ENCODE data around the gene ECE1. TPM values are rescaled to one million over a fixed set of nuclear protein-coding genes. Genes with fewer than 3 reads are reported as not detected.
A peak's percentile ranks its signal among the peaks of the same experiment; 100 is the strongest.
"Not testable (repeated sequence)": the region's sequence is repeated elsewhere in the genome, so short reads cannot be mapped to it uniquely, and the experiment has no call there.

ECE1 gene
- total RNA-seq, 1 experiment from 2014 or later: 101 TPM

GRCh38 chr1:21233490-21233889, 56.8 kb downstream of the ECE1 start:
- Mint-ChIP-seq H3K27ac (ENCODE audit: unreplicated experiment) (no peak overlapping the region), H3K4me1 (ENCODE audit: low read depth, unreplicated experiment) (no peaks in the 10 kb centered on the region), H3K36me3 (ENCODE audit: insufficient read depth, unreplicated experiment) (peaks cover 15% of the 10 kb centered on the region), H3K4me3 (ENCODE audit: low read depth, unreplicated experiment) (no peak overlapping the region), H3K27me3 (ENCODE audit: unreplicated experiment) (no peaks in the 10 kb centered on the region), H3K9me3 (ENCODE audit: low read depth, unreplicated experiment) (no peaks in the 10 kb centered on the region)
- intact Hi-C loops (cut with micrococcal nuclease; ENCODE audit: unreplicated experiment): no loop called here
- CTCF ChIA-PET: interaction anchor here (2.4 kb wide), 1 partner anchor 135 kb away, joined by 11 read pairs; no protein-coding TSS in a partner anchor
- no peak for DNase-seq
- BruUV-seq (replicated peaks): no TSS peak
- TF ChIP-seq CTCF (IDR thresholded peaks at IDR 0.05; ENCODE audit: unreplicated experiment): no peak

GRCh38 chr1:21232044-21232443, 58.2 kb downstream of the ECE1 start:
- no peak overlapping the region for H3K27ac Mint-ChIP-seq (ENCODE audit: unreplicated experiment)
- BruUV-seq (replicated peaks): no TSS peak
- no peak overlapping the region for H3K4me3 Mint-ChIP-seq (ENCODE audit: low read depth, unreplicated experiment)
- H3K4me1 Mint-ChIP-seq (ENCODE audit: low read depth, unreplicated experiment): no peaks in the 10 kb centered on the region
- H3K36me3 Mint-ChIP-seq (ENCODE audit: insufficient read depth, unreplicated experiment): peaks cover 15% of the 10 kb centered on the region
- H3K27me3 Mint-ChIP-seq (ENCODE audit: unreplicated experiment): no peaks in the 10 kb centered on the region
- intact Hi-C loops (cut with micrococcal nuclease; ENCODE audit: unreplicated experiment): loop anchor here (1.0 kb wide), 1 partner anchor 136 kb away; no protein-coding TSS in a partner anchor
- peak; percentile 38 for DNase-seq
- TF ChIP-seq CTCF (IDR thresholded peaks at IDR 0.05; ENCODE audit: unreplicated experiment): peak; percentile 43
- no peaks in the 10 kb centered on the region for H3K9me3 Mint-ChIP-seq (ENCODE audit: low read depth, unreplicated experiment)
- CTCF ChIA-PET: interaction anchor here (0.7 to 2.4 kb wide), 5 partner anchors 23 to 402 kb away, joined by 4 to 11 read pairs (median 4); no protein-coding TSS in a partner anchor

- H3K4me1 Mint-ChIP-seq (ENCODE audit: low read depth, unreplicated experiment): no peaks in the 10 kb centered on the region
- peaks cover 16% of the 10 kb centered on the region for H3K36me3 Mint-ChIP-seq (ENCODE audit: insufficient read depth, unreplicated experiment)
- no peak for TF ChIP-seq CTCF (IDR thresholded peaks at IDR 0.05; ENCODE audit: unreplicated experiment)
- no peaks in the 10 kb centered on the region for H3K27me3 Mint-ChIP-seq (ENCODE audit: unreplicated experiment)
- H3K4me3 Mint-ChIP-seq (ENCODE audit: low read depth, unreplicated experiment): no peak overlapping the region
- CTCF ChIA-PET: no interaction called here
- intact Hi-C loops (cut with micrococcal nuclease; ENCODE audit: unreplicated experiment): no loop called here
- H3K9me3 Mint-ChIP-seq (ENCODE audit: low read depth, unreplicated experiment): no peaks in the 10 kb centered on the region
- no TSS peak for BruUV-seq (replicated peaks)
- H3K27ac Mint-ChIP-seq (ENCODE audit: unreplicated experiment): no peak overlapping the region
- DNase-seq: no peak
These were observed 60.8 kb downstream of the ECE1 start for GRCh38 chr1:21229246-21230000.

- H3K27ac Mint-ChIP-seq (ENCODE audit: unreplicated experiment); H3K27me3 Mint-ChIP-seq (ENCODE audit: unreplicated experiment); CTCF ChIA-PET; BruUV-seq (replicated peaks); H3K4me3 Mint-ChIP-seq (ENCODE audit: low read depth, unreplicated experiment); intact Hi-C loops (cut with micrococcal nuclease; ENCODE audit: unreplicated experiment); DNase-seq; H3K9me3 Mint-ChIP-seq (ENCODE audit: low read depth, unreplicated experiment); H3K4me1 Mint-ChIP-seq (ENCODE audit: low read depth, unreplicated experiment): not testable (repeated sequence)
- H3K36me3 Mint-ChIP-seq (ENCODE audit: insufficient read depth, unreplicated experiment): peaks cover 21% of the 10 kb centered on the region
These were observed 62.0 kb downstream of the ECE1 start for GRCh38 chr1:21228224-21228623.

GRCh38 chr1:21225065-21225464, 65.2 kb downstream of the ECE1 start:
- intact Hi-C loops (cut with micrococcal nuclease; ENCODE audit: unreplicated experiment): no loop called here
- no TSS peak for BruUV-seq (replicated peaks)
- no peak for TF ChIP-seq CTCF (IDR thresholded peaks at IDR 0.05; ENCODE audit: unreplicated experiment)
- no peak overlapping the region for H3K27ac Mint-ChIP-seq (ENCODE audit: unreplicated experiment)
- H3K36me3 Mint-ChIP-seq (ENCODE audit: insufficient read depth, unreplicated experiment): peaks cover 14% of the 10 kb centered on the region
- no peaks in the 10 kb centered on the region for H3K27me3 Mint-ChIP-seq (ENCODE audit: unreplicated experiment)
- DNase-seq: no peak
- CTCF ChIA-PET: no interaction called here
- H3K4me1 Mint-ChIP-seq (ENCODE audit: low read depth, unreplicated experiment): no peaks in the 10 kb centered on the region
- H3K9me3 Mint-ChIP-seq (ENCODE audit: low read depth, unreplicated experiment): no peaks in the 10 kb centered on the region
- no peak overlapping the region for H3K4me3 Mint-ChIP-seq (ENCODE audit: low read depth, unreplicated experiment)
